GM23338 (cell line): ENCODE measurements around the gene CFAP74. TPM values are rescaled to one million over a fixed set of nuclear protein-coding genes. Genes with fewer than 3 reads are reported as not detected.

Source experiments
- ATAC-seq: fragments of 200-7000 bp; cut with Tn5 transposase; 3 replicates; pipeline ENCODE4 v1.9.1; 2020
- DNase-seq: peaks from one replicate; pipeline ENCODE4 v3.0.0-alpha.2; 2015; ENCODE audit warnings: low spot score
- H2AFZ ChIP-seq: fragments of 200-600 bp; sonication (generic); 2 replicates; pipeline ENCODE4 v1.8.0; 2016; ENCODE audit warnings: antibody characterized with exemption, mild to moderate bottlenecking, moderate library complexity
- H3F3A ChIP-seq: fragments of 200-600 bp; sonication (generic); replicated peaks from 2 replicates; pipeline ENCODE4 v1.8.0; 2017; ENCODE audit warnings: antibody characterized with exemption, mixed run types, low read depth
- H3K27ac ChIP-seq: fragments of 200-600 bp; sonication (generic); 2 replicates; pipeline ENCODE4 v1.6.1; 2016; ENCODE audit warnings: low read depth
- H3K27me3 ChIP-seq: fragments of 200-600 bp; sonication (generic); 2 replicates; pipeline ENCODE4 v1.8.0; 2016; ENCODE audit warnings: mild to moderate bottlenecking, mixed run types, moderate library complexity; ENCODE audit not compliant: insufficient read depth
- H3K36me3 ChIP-seq: fragments of 200-600 bp; sonication (generic); 2 replicates; pipeline ENCODE4 v1.8.0; 2016; ENCODE audit warnings: mild to moderate bottlenecking; ENCODE audit not compliant: insufficient read depth
- H3K4me1 ChIP-seq: fragments of 200-600 bp; sonication (generic); 2 replicates; pipeline ENCODE4 v1.8.0; 2016; ENCODE audit warnings: mild to moderate bottlenecking, moderate library complexity; ENCODE audit not compliant: insufficient read depth
- H3K4me2 ChIP-seq: fragments of 200-600 bp; sonication (generic); 2 replicates; pipeline ENCODE4 v1.7.1; 2017; ENCODE audit warnings: mixed run types
- H3K4me3 ChIP-seq: fragments of 200-600 bp; sonication (generic); 2 replicates; pipeline ENCODE4 v1.6.1; 2016; ENCODE audit warnings: mixed run types
- H3K79me2 ChIP-seq: fragments of 200-600 bp; sonication (generic); replicated peaks from 2 replicates; pipeline ENCODE4 v1.8.0; 2017; ENCODE audit warnings: mild to moderate bottlenecking; ENCODE audit not compliant: insufficient read depth
- H3K9me2 ChIP-seq: fragments of 200-600 bp; sonication (generic); 2 replicates; pipeline ENCODE4 v1.8.0; 2017; ENCODE audit not compliant: insufficient read depth
- H4K20me1 ChIP-seq: fragments of 200-600 bp; sonication (generic); replicated peaks from 2 replicates; pipeline ENCODE4 v1.8.0; 2017; ENCODE audit warnings: mild to moderate bottlenecking; ENCODE audit not compliant: insufficient read depth
- H3K27ac Mint-ChIP-seq: 2 replicates; pipeline ENCODE4 v1.8.0; 2020; ENCODE audit warnings: inconsistent platforms, mild to moderate bottlenecking, moderate library complexity, mixed read lengths
- H3K27me3 Mint-ChIP-seq: 3 replicates; pipeline ENCODE4 v1.8.0; 2022; ENCODE audit warnings: low read depth, mild to moderate bottlenecking, moderate library complexity, mixed read lengths, inconsistent platforms; ENCODE audit not compliant: insufficient read depth, poor library complexity
- H3K36me3 Mint-ChIP-seq: 3 replicates; pipeline ENCODE4 v1.8.0; 2021; ENCODE audit warnings: low read depth, mild to moderate bottlenecking, inconsistent platforms, moderate library complexity, mixed read lengths
- H3K4me1 Mint-ChIP-seq: 3 replicates; pipeline ENCODE4 v1.8.0; 2020; ENCODE audit warnings: mild to moderate bottlenecking, inconsistent platforms, mixed read lengths
- H3K4me3 Mint-ChIP-seq: 3 replicates; pipeline ENCODE4 v1.8.0; 2021; ENCODE audit warnings: moderate library complexity, mild to moderate bottlenecking, inconsistent platforms, mixed read lengths
- H3K9me3 Mint-ChIP-seq: 3 replicates; pipeline ENCODE4 v1.8.0; 2020; ENCODE audit warnings: moderate library complexity, mild to moderate bottlenecking, inconsistent platforms, mixed read lengths
- CREB1 ChIP-seq: fragments of 250-450 bp; sonication (Bioruptor Pico); IDR thresholded peaks from 2 replicates; pipeline ENCODE4 v1.5.0; 2020; ENCODE audit warnings: low read depth, mild to moderate bottlenecking, moderate library complexity
- EZH2 ChIP-seq: fragments of 200-600 bp; sonication (generic); IDR thresholded peaks from one replicate; pipeline ENCODE4 v1.8.0; 2017; ENCODE audit warnings: antibody characterized with exemption, mild to moderate bottlenecking, low read depth; ENCODE audit not compliant: unreplicated experiment
- EZH2phosphoT487 ChIP-seq: fragments of 200-600 bp; sonication (generic); IDR thresholded peaks from one replicate; pipeline ENCODE4 v1.8.1; 2018; ENCODE audit warnings: antibody characterized with exemption; ENCODE audit not compliant: unreplicated experiment
- JUNB ChIP-seq: IDR thresholded peaks from one replicate; pipeline ENCODE4 v1.6.1; 2016; ENCODE audit warnings: antibody characterized with exemption; ENCODE audit not compliant: unreplicated experiment
- NANOG ChIP-seq: IDR thresholded peaks from 2 replicates; pipeline ENCODE4 v1.6.1; 2016; ENCODE audit warnings: antibody characterized with exemption, borderline replicate concordance
- POLR2AphosphoS5 ChIP-seq: IDR thresholded peaks from 2 replicates; pipeline ENCODE4 v1.6.1; 2016; ENCODE audit warnings: antibody characterized with exemption, low read depth
- STAT1 ChIP-seq: IDR thresholded peaks from one replicate; pipeline ENCODE4 v1.6.1; 2016; ENCODE audit warnings: antibody characterized with exemption; ENCODE audit not compliant: unreplicated experiment
- ZNF114 ChIP-seq: fragments of 250-450 bp; sonication (Bioruptor Pico); IDR thresholded peaks from 2 replicates; pipeline ENCODE4 v1.5.0; 2020; ENCODE audit warnings: mild to moderate bottlenecking, moderate library complexity
- ZNF331 ChIP-seq: fragments of 250-450 bp; sonication (Bioruptor Pico); IDR thresholded peaks from 2 replicates; pipeline ENCODE4 v1.5.0; 2020; ENCODE audit warnings: low read depth, mild to moderate bottlenecking, moderate library complexity
- polyA plus RNA-seq: library from polyadenylated mRNA; unstranded; fragments of >200 nt; fragmentation: Nextera tagmentation; extraction: Ambion mirVana; gene quantifications from 2 replicates; pipeline ENCODE4 v1.2.1, GENCODE V29; 2016
- total RNA-seq: library from RNA; depleted of rRNA; stranded (reverse); fragments of >200 nt; shearing (Covaris generic); gene quantifications from 2 replicates; pipeline ENCODE4 v1.2.3, GENCODE V29; 2014
- TF ChIP-seq, protein P1 (sequence below): IDR thresholded peaks from one replicate; pipeline ENCODE4 v1.6.1; 2018; ENCODE audit warnings: antibody characterized with exemption; ENCODE audit not compliant: unreplicated experiment
- TF ChIP-seq, protein P2 (sequence below), 2 experiments: fragments of 200-600 bp in 1 of 2; sonication (generic) in 1 of 2; conservative IDR thresholded peaks; 2 replicates each; pipeline versions ENCODE4 v1.5.1 to v1.6.1; 2016 to 2017; ENCODE audit warnings: antibody characterized with exemption in 2 of 2, low read depth in 2 of 2, mild to moderate bottlenecking in 2 of 2, moderate library complexity in 1 of 2
- TF ChIP-seq, protein P3 (sequence below): fragments of 250-450 bp; sonication (Bioruptor Pico); IDR thresholded peaks from 2 replicates; pipeline ENCODE4 v1.5.0; 2020; ENCODE audit warnings: mild to moderate bottlenecking, moderate library complexity
- TF ChIP-seq, protein P4 (sequence below): IDR thresholded peaks from 2 replicates; pipeline ENCODE4 v1.6.1; 2016; ENCODE audit warnings: antibody characterized with exemption

Gene CFAP74
- total and polyA plus RNA-seq, 2 experiments from 2014 or later, result 0.21 TPM; not detected in 1

DNA sequence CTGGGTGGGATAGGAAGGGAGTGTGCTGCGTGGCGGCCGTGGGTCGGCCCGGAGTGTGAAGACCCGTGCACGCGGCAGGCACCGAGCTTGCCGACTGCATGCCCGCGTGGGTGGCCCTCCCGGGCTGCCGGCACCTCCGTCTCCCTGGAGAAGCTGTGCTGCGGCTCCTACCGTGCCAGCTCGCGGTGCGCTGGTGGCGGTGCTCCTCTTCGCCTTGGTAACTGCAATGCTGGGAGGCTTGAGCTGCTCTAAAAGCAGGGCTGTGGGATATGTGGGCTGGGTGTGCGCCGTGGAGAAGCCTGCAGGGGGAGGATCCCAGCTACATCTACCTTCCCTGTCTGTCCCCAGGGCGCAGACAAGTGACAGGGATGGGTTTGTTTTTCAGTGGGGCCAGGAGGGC, 18.0 kb upstream of the CFAP74 start:
- TF ChIP-seq EZH2 (no peak), JUNB (no peak), POLR2AphosphoS5 (no peak), CREB1 (CRISPR knock-in tag) (no peak), NANOG (no peak), STAT1 (no peak), EZH2phosphoT487 (no peak), ZNF114 (CRISPR knock-in tag) (no peak), ZNF331 (CRISPR knock-in tag) (no peak)
- TF ChIP-seq, protein P1, sequence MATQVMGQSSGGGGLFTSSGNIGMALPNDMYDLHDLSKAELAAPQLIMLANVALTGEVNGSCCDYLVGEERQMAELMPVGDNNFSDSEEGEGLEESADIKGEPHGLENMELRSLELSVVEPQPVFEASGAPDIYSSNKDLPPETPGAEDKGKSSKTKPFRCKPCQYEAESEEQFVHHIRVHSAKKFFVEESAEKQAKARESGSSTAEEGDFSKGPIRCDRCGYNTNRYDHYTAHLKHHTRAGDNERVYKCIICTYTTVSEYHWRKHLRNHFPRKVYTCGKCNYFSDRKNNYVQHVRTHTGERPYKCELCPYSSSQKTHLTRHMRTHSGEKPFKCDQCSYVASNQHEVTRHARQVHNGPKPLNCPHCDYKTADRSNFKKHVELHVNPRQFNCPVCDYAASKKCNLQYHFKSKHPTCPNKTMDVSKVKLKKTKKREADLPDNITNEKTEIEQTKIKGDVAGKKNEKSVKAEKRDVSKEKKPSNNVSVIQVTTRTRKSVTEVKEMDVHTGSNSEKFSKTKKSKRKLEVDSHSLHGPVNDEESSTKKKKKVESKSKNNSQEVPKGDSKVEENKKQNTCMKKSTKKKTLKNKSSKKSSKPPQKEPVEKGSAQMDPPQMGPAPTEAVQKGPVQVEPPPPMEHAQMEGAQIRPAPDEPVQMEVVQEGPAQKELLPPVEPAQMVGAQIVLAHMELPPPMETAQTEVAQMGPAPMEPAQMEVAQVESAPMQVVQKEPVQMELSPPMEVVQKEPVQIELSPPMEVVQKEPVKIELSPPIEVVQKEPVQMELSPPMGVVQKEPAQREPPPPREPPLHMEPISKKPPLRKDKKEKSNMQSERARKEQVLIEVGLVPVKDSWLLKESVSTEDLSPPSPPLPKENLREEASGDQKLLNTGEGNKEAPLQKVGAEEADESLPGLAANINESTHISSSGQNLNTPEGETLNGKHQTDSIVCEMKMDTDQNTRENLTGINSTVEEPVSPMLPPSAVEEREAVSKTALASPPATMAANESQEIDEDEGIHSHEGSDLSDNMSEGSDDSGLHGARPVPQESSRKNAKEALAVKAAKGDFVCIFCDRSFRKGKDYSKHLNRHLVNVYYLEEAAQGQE, result no peak
- TF ChIP-seq, protein P2, sequence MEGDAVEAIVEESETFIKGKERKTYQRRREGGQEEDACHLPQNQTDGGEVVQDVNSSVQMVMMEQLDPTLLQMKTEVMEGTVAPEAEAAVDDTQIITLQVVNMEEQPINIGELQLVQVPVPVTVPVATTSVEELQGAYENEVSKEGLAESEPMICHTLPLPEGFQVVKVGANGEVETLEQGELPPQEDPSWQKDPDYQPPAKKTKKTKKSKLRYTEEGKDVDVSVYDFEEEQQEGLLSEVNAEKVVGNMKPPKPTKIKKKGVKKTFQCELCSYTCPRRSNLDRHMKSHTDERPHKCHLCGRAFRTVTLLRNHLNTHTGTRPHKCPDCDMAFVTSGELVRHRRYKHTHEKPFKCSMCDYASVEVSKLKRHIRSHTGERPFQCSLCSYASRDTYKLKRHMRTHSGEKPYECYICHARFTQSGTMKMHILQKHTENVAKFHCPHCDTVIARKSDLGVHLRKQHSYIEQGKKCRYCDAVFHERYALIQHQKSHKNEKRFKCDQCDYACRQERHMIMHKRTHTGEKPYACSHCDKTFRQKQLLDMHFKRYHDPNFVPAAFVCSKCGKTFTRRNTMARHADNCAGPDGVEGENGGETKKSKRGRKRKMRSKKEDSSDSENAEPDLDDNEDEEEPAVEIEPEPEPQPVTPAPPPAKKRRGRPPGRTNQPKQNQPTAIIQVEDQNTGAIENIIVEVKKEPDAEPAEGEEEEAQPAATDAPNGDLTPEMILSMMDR (conservative IDR thresholded peaks at IDR 0.05; ENCODE audit: low read depth in 2 of 2), result no peak
- TF ChIP-seq, protein P3, sequence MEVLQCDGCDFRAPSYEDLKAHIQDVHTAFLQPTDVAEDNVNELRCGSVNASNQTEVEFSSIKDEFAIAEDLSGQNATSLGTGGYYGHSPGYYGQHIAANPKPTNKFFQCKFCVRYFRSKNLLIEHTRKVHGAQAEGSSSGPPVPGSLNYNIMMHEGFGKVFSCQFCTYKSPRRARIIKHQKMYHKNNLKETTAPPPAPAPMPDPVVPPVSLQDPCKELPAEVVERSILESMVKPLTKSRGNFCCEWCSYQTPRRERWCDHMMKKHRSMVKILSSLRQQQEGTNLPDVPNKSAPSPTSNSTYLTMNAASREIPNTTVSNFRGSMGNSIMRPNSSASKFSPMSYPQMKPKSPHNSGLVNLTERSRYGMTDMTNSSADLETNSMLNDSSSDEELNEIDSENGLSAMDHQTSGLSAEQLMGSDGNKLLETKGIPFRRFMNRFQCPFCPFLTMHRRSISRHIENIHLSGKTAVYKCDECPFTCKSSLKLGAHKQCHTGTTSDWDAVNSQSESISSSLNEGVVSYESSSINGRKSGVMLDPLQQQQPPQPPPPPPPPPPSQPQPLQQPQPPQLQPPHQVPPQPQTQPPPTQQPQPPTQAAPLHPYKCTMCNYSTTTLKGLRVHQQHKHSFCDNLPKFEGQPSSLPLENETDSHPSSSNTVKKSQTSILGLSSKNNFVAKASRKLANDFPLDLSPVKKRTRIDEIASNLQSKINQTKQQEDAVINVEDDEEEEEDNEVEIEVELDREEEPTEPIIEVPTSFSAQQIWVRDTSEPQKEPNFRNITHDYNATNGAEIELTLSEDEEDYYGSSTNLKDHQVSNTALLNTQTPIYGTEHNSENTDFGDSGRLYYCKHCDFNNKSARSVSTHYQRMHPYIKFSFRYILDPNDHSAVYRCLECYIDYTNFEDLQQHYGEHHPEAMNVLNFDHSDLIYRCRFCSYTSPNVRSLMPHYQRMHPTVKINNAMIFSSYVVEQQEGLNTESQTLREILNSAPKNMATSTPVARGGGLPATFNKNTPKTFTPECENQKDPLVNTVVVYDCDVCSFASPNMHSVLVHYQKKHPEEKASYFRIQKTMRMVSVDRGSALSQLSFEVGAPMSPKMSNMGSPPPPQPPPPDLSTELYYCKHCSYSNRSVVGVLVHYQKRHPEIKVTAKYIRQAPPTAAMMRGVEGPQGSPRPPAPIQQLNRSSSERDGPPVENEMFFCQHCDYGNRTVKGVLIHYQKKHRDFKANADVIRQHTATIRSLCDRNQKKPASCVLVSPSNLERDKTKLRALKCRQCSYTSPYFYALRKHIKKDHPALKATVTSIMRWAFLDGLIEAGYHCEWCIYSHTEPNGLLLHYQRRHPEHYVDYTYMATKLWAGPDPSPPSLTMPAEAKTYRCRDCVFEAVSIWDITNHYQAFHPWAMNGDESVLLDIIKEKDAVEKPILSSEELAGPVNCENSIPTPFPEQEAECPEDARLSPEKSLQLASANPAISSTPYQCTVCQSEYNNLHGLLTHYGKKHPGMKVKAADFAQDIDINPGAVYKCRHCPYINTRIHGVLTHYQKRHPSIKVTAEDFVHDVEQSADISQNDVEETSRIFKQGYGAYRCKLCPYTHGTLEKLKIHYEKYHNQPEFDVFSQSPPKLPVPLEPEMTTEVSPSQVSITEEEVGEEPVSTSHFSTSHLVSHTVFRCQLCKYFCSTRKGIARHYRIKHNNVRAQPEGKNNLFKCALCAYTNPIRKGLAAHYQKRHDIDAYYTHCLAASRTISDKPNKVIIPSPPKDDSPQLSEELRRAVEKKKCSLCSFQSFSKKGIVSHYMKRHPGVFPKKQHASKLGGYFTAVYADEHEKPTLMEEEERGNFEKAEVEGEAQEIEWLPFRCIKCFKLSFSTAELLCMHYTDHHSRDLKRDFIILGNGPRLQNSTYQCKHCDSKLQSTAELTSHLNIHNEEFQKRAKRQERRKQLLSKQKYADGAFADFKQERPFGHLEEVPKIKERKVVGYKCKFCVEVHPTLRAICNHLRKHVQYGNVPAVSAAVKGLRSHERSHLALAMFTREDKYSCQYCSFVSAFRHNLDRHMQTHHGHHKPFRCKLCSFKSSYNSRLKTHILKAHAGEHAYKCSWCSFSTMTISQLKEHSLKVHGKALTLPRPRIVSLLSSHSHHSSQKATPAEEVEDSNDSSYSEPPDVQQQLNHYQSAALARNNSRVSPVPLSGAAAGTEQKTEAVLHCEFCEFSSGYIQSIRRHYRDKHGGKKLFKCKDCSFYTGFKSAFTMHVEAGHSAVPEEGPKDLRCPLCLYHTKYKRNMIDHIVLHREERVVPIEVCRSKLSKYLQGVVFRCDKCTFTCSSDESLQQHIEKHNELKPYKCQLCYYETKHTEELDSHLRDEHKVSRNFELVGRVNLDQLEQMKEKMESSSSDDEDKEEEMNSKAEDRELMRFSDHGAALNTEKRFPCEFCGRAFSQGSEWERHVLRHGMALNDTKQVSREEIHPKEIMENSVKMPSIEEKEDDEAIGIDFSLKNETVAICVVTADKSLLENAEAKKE (CRISPR knock-in tag), result no peak
- TF ChIP-seq, protein P4, sequence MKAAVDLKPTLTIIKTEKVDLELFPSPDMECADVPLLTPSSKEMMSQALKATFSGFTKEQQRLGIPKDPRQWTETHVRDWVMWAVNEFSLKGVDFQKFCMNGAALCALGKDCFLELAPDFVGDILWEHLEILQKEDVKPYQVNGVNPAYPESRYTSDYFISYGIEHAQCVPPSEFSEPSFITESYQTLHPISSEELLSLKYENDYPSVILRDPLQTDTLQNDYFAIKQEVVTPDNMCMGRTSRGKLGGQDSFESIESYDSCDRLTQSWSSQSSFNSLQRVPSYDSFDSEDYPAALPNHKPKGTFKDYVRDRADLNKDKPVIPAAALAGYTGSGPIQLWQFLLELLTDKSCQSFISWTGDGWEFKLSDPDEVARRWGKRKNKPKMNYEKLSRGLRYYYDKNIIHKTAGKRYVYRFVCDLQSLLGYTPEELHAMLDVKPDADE, result no peak
- Histone ChIP-seq H3K27me3 (peaks cover 14% of the 10 kb centered on the region), H2AFZ (no peak overlapping the region), H3K4me3 (no peak overlapping the region), H3K4me2 (no peak overlapping the region), H3F3A (peaks cover 7% of the 10 kb centered on the region; the same call in 1 of the 2 replicates), H3K36me3 (no peaks in the 10 kb centered on the region), H3K79me2 (no peaks in the 10 kb centered on the region), H3K4me1 (peaks cover 8% of the 10 kb centered on the region; the same call in 1 of the 2 replicates), H4K20me1 (no peaks in the 10 kb centered on the region), H3K27ac (no peak overlapping the region), H3K9me2 (no peaks in the 10 kb centered on the region)
- DNase-seq (no peak), ATAC-seq (no peak)
- H3K4me3 Mint-ChIP-seq, result no peak overlapping the region
- no peaks in the 10 kb centered on the region for H3K36me3 Mint-ChIP-seq
- peaks cover 39% of the 10 kb centered on the region for H3K27me3 Mint-ChIP-seq
- H3K4me1 Mint-ChIP-seq, result peaks cover 9% of the 10 kb centered on the region
- H3K27ac Mint-ChIP-seq, result no peak overlapping the region
- no peaks in the 10 kb centered on the region for H3K9me3 Mint-ChIP-seq
